Measurements from ENCODE around the gene NEUROD2.

NEUROD2 gene

DNA sequence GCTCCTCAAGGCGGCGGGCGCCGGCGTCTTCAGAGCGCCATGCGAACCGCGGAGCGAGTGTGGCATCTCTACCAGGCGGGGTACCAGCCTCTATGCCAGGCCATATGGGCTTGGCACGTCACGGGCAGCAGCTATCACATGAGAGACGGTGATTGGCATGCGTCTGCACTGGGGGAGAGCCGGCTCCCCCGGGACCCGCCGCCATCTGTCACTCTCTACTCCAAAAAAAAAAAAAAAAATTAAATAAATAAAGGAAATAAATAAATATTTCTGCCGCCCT, at the start of gene NEUROD2:
Gene NEUROD2, minus strand, starts transcription at position 70 of the 280 bp plus-strand sequence. CDS start 1,321 bp downstream, outside the sequence.
- no peak for DNase-seq
- Histone ChIP-seq H3K27me3 (replicated peaks; ENCODE audit: insufficient read depth, low read length) (peaks cover 66% of the 10 kb centered on the region), H2AFZ (ENCODE audit: low read length) (no peak within 1 kb of the TSS), H4K20me1 (ENCODE audit: insufficient read depth, low read length) (no peaks in the 10 kb centered on the region), H3K4me3 (ENCODE audit: low read length) (no peak within 1 kb of the TSS), H3K9me3 (replicated peaks; ENCODE audit: insufficient read depth, low read length) (no peaks in the 10 kb centered on the region), H3K79me2 (ENCODE audit: low read length) (no peaks in the 10 kb centered on the region), H3K4me2 (ENCODE audit: low read depth, low read length) (no peak within 1 kb of the TSS), H3K9me2 (replicated peaks; ENCODE audit: insufficient read depth, low read length) (no peaks in the 10 kb centered on the region), H3K4me1 (ENCODE audit: low read length) (no peaks in the 10 kb centered on the region), H3K27ac (ENCODE audit: low read length) (no peak within 1 kb of the TSS), H3K9ac (ENCODE audit: low read length) (no peak within 1 kb of the TSS), H3K36me3 (replicated peaks; ENCODE audit: insufficient read depth, low read length) (no peaks in the 10 kb centered on the region), H3F3A (ENCODE audit: insufficient read depth, low read length) (no peaks in the 10 kb centered on the region)
- TF ChIP-seq EZH2phosphoT487 (IDR thresholded peaks at IDR 0.05; ENCODE audit: low read length): no peak
- TF ChIP-seq, protein P1, sequence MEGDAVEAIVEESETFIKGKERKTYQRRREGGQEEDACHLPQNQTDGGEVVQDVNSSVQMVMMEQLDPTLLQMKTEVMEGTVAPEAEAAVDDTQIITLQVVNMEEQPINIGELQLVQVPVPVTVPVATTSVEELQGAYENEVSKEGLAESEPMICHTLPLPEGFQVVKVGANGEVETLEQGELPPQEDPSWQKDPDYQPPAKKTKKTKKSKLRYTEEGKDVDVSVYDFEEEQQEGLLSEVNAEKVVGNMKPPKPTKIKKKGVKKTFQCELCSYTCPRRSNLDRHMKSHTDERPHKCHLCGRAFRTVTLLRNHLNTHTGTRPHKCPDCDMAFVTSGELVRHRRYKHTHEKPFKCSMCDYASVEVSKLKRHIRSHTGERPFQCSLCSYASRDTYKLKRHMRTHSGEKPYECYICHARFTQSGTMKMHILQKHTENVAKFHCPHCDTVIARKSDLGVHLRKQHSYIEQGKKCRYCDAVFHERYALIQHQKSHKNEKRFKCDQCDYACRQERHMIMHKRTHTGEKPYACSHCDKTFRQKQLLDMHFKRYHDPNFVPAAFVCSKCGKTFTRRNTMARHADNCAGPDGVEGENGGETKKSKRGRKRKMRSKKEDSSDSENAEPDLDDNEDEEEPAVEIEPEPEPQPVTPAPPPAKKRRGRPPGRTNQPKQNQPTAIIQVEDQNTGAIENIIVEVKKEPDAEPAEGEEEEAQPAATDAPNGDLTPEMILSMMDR (IDR thresholded peaks at IDR 0.05; ENCODE audit: low read length): no peak
- no peak for TF ChIP-seq EZH2 (optimal IDR thresholded peaks at IDR 0.05; ENCODE audit: low read depth, low read length)

DNA sequence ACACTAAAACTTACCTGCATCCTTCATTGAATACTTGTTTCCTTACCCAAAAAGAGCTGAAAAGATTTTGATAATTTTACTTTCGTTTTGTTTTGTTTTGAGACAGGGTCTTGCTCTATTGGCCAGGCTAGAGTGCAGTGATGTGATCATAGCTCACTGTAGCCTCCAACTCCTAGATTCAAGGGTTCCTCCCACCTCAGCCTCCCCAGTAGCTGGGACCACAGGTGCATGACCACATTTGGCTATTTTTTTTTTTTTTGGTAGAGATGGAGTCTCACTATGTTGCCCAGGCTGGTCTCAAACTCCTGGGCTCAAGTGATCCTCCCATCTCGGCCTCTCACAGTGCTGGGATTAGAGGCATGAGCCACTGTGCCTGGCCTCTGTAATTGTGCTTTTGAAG, 47.4 kb upstream of the NEUROD2 start:
- H3K79me2 ChIP-seq (ENCODE audit: low read length): 0 out of 2 replicates have a peak, but pooled peaks cover 10% of the 10 kb centered on the region
- no peak overlapping the region for H2AFZ ChIP-seq (ENCODE audit: low read length)
- TF ChIP-seq EZH2 (optimal IDR thresholded peaks at IDR 0.05; ENCODE audit: low read depth, low read length): no peak
- no peak for TF ChIP-seq EZH2phosphoT487 (IDR thresholded peaks at IDR 0.05; ENCODE audit: low read length)
- TF ChIP-seq, protein P1 (IDR thresholded peaks at IDR 0.05; ENCODE audit: low read length): no peak
- no peaks in the 10 kb centered on the region for H3F3A ChIP-seq (ENCODE audit: insufficient read depth, low read length)
- no peak overlapping the region for H3K27ac ChIP-seq (ENCODE audit: low read length)
- H3K36me3 ChIP-seq (replicated peaks; ENCODE audit: insufficient read depth, low read length): no peaks in the 10 kb centered on the region
- no peaks in the 10 kb centered on the region for H4K20me1 ChIP-seq (ENCODE audit: insufficient read depth, low read length)
- no peaks in the 10 kb centered on the region for H3K4me1 ChIP-seq (ENCODE audit: low read length)
- H3K4me3 ChIP-seq (ENCODE audit: low read length): no peak overlapping the region
- no peaks in the 10 kb centered on the region for H3K9me3 ChIP-seq (replicated peaks; ENCODE audit: insufficient read depth, low read length)
- no peak overlapping the region for H3K4me2 ChIP-seq (ENCODE audit: low read depth, low read length)
- no peak for DNase-seq
- no peaks in the 10 kb centered on the region for H3K9me2 ChIP-seq (replicated peaks; ENCODE audit: insufficient read depth, low read length)
- no peaks in the 10 kb centered on the region for H3K27me3 ChIP-seq (replicated peaks; ENCODE audit: insufficient read depth, low read length)
- H3K9ac ChIP-seq (ENCODE audit: low read length): no peak overlapping the region

DNA sequence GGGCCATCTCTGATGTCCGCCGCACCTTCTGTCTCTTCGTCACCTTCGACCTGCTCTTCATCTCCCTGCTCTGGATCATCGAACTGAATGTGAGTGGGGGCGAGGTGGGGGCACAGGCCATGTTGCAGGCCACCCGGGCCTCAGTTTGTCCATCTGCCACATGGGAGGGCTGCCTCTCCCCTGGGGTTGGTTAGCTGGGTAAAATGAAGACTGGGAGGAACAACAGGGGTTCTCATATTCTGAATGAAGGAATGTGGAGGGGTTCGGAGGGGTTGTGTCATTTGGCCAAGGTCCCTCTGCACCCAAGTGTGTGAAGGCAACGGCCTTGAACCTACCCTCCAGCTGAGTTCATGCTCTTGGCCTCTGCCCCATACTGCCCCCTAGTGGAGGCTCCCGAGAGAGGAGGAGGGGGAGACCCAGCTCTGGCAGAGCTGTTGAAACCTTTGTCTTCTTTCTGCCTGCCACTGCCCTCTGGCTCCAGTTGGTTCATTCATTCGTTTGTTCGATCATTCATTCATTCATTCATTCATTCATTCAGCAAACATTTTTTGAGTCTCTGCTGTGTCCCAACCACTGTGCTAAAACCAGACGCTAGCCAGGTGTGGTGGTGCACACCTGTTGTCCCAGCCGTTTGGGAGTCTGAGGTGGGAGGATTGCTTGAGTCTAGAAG, 46.1 kb upstream of the NEUROD2 start:
- no peak overlapping the region for H3K27ac ChIP-seq (ENCODE audit: low read length)
- no peaks in the 10 kb centered on the region for H3F3A ChIP-seq (ENCODE audit: insufficient read depth, low read length)
- DNase-seq: peak; percentile 52
- TF ChIP-seq EZH2phosphoT487 (IDR thresholded peaks at IDR 0.05; ENCODE audit: low read length): no peak
- TF ChIP-seq, protein P1 (IDR thresholded peaks at IDR 0.05; ENCODE audit: low read length): peak; percentile 95
- H3K9me3 ChIP-seq (replicated peaks; ENCODE audit: insufficient read depth, low read length): no peaks in the 10 kb centered on the region
- H3K36me3 ChIP-seq (replicated peaks; ENCODE audit: insufficient read depth, low read length): no peaks in the 10 kb centered on the region
- H3K4me1 ChIP-seq (ENCODE audit: low read length): no peaks in the 10 kb centered on the region
- no peak overlapping the region for H2AFZ ChIP-seq (ENCODE audit: low read length)
- H3K9me2 ChIP-seq (replicated peaks; ENCODE audit: insufficient read depth, low read length): no peaks in the 10 kb centered on the region
- H3K4me3 ChIP-seq (ENCODE audit: low read length): no peak overlapping the region
- H3K79me2 ChIP-seq (ENCODE audit: low read length): peaks cover 10% of the 10 kb centered on the region; the same call in 1 of the 2 replicates
- H3K9ac ChIP-seq (ENCODE audit: low read length): no peak overlapping the region
- H3K4me2 ChIP-seq (ENCODE audit: low read depth, low read length): no peak overlapping the region
- no peaks in the 10 kb centered on the region for H3K27me3 ChIP-seq (replicated peaks; ENCODE audit: insufficient read depth, low read length)
- H4K20me1 ChIP-seq (ENCODE audit: insufficient read depth, low read length): no peaks in the 10 kb centered on the region

Data from MM.1S (cell line).